ENCODE measurements around the gene RFX3. TPM values are rescaled to one million over a fixed set of nuclear protein-coding genes. Genes with fewer than 3 reads are reported as not detected.

RFX3 gene
- total and polyA plus RNA-seq, 2 donors (not counting 3 experiments of a cell fraction or from before 2014, with no cell fraction given), result 4.8 to 10.5 TPM

DNA sequence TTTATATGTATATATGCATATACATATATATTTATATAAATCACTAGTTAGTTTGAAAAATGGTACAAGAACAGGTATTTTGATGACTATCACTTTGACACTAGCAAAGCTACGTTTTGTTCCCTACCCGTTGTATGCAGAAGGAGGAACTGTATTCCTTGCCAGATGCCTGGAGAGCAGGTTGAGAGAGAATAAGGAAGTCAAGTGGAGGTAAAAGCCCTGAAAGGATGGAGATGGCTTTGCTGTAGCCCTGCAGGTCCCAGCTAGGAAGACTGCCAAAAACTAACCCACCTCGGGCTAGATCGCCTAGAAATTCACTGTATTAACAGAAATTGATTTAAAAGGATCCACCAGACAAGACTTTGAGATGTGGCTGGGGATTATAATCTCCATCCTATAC, 229.3 kb downstream of the RFX3 start:
- no peaks in the 10 kb centered on the region for H3K9me1 ChIP-seq (replicated peaks; ENCODE audit: control insufficient read depth, extremely low read depth, insufficient read depth, low read length)
- TF ChIP-seq MYC (IDR thresholded peaks at IDR 0.05; ENCODE audit: low read depth, low read length) (no peak), EZH2 (IDR thresholded peaks at IDR 0.05; ENCODE audit: borderline replicate concordance, low read depth, low read length, severe bottlenecking) (no peak), GATA2 (IDR thresholded peaks at IDR 0.05; ENCODE audit: insufficient read depth, insufficient read length, low read depth, low read length) (no peak), POLR2AphosphoS5 (IDR thresholded peaks at IDR 0.05; ENCODE audit: insufficient read depth, low read depth, low read length) (no peak), POLR2A (IDR thresholded peaks at IDR 0.05; ENCODE audit: low read depth, low read length) (no peak), JUN (IDR thresholded peaks at IDR 0.05; ENCODE audit: borderline replicate concordance, insufficient read depth, insufficient read length, low read depth) (no peak), FOS (IDR thresholded peaks at IDR 0.05; ENCODE audit: borderline replicate concordance, insufficient read depth, low read length) (no peak)
- TF ChIP-seq, protein P1, sequence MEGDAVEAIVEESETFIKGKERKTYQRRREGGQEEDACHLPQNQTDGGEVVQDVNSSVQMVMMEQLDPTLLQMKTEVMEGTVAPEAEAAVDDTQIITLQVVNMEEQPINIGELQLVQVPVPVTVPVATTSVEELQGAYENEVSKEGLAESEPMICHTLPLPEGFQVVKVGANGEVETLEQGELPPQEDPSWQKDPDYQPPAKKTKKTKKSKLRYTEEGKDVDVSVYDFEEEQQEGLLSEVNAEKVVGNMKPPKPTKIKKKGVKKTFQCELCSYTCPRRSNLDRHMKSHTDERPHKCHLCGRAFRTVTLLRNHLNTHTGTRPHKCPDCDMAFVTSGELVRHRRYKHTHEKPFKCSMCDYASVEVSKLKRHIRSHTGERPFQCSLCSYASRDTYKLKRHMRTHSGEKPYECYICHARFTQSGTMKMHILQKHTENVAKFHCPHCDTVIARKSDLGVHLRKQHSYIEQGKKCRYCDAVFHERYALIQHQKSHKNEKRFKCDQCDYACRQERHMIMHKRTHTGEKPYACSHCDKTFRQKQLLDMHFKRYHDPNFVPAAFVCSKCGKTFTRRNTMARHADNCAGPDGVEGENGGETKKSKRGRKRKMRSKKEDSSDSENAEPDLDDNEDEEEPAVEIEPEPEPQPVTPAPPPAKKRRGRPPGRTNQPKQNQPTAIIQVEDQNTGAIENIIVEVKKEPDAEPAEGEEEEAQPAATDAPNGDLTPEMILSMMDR (IDR thresholded peaks at IDR 0.05; ENCODE audit: extremely low read depth in 1 of 2, insufficient read depth in 1 of 2, low read depth in 1 of 2, low read length in 2 of 2), result no peak
- TF ChIP-seq, protein P2, sequence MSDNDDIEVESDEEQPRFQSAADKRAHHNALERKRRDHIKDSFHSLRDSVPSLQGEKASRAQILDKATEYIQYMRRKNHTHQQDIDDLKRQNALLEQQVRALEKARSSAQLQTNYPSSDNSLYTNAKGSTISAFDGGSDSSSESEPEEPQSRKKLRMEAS (IDR thresholded peaks at IDR 0.05; ENCODE audit: insufficient read depth, insufficient read length), result no peak
- ChIA-PET CTCF (interaction anchor here (1.2 to 1.6 kb wide), 2 partner anchors 56 to 145 kb away, joined by 3 to 4 read pairs; no protein-coding TSS in a partner anchor), POLR2A (no interaction called here)
- BruUV-seq (replicated peaks), result no TSS peak
- no peak overlapping the region for H3K9ac ChIP-seq (replicated peaks; ENCODE audit: extremely low read depth, insufficient read depth, low read length)
- no peaks in the 10 kb centered on the region for H4K20me1 ChIP-seq (replicated peaks; ENCODE audit: control insufficient read depth, extremely low read depth, insufficient read depth, low read length)
- no peaks in the 10 kb centered on the region for H3K4me1 ChIP-seq (ENCODE audit: control insufficient read depth, extremely low read depth, insufficient read depth, low read length)
- dilution Hi-C loops (cut with MboI; ENCODE audit: extremely low pct_ligation_motif_present, low sequenced_read_pairs), result no loop called here
- no peak overlapping the region for H3K27ac ChIP-seq (ENCODE audit: insufficient read depth, low read depth, low read length)
- no peaks in the 10 kb centered on the region for H3K27me3 ChIP-seq (ENCODE audit: control insufficient read depth in 2 of 2, insufficient read depth in 2 of 2, low read length in 2 of 2)
- H3K9me3 ChIP-seq (replicated peaks; ENCODE audit: control insufficient read depth, insufficient read depth, low read length), result no peaks in the 10 kb centered on the region
- no peak overlapping the region for H3K4me3 ChIP-seq (replicated peaks in 1 of 3; ENCODE audit: insufficient read depth in 1 of 3, low read depth in 1 of 3, low read length in 3 of 3)
- no peaks in the 10 kb centered on the region for H3K36me3 ChIP-seq (ENCODE audit: control insufficient read depth in 2 of 2, extremely low read depth in 1 of 2, insufficient read depth in 2 of 2, low read length in 2 of 2)
- intact Hi-C loops (cut with micrococcal nuclease), result no loop called here
- no peak overlapping the region for H2AFZ ChIP-seq (ENCODE audit: low read depth, low read length)
- DNase-seq (ENCODE audit: low read depth, low spot score) (no peak), FAIRE-seq (no peak)
- no peaks in the 10 kb centered on the region for H3K79me2 ChIP-seq (ENCODE audit: control insufficient read depth, insufficient read depth, low read length)
- no peak overlapping the region for H3K4me2 ChIP-seq (ENCODE audit: insufficient read depth, low read length)
